HEK293 (cell line): ENCODE data around the gene PPRC1.

Experiments
- CTCF ChIA-PET: fragments of 350-600 bp; formaldehyde crosslinking; extraction: SDS; loops from one replicate; lab custom pipeline; 2021; ENCODE audit warnings: antibody characterized with exemption; lab: Yijun Ruan, JAX
- POLR2A ChIA-PET: fragments of 300-600 bp; formaldehyde crosslinking; extraction: SDS; loops from one replicate; lab custom pipeline; 2020; ENCODE audit warnings: antibody characterized with exemption, inconsistent platforms; lab: Yijun Ruan, JAX
- H3K27ac ChIP-seq: fragments of 200-500 bp; sonication (Bioruptor generic); 2 replicates; pipeline ENCODE4 v1.5.1; 2014; ENCODE audit warnings: low read depth, low read length, control low read depth, inconsistent platforms; ENCODE audit errors: extremely low read depth
- H3K36me3 ChIP-seq, 2 experiments: fragments of 200-500 bp in 1 of 2; sonication (Bioruptor generic) in 1 of 2; 1 replicate in 1 of 2; 2 replicates in 1 of 2; pipeline ENCODE4 v1.5.1; 2014 to 2017; ENCODE audit warnings: inconsistent platforms in 2 of 2, low read length in 2 of 2; ENCODE audit not compliant: control insufficient read depth in 2 of 2, insufficient read depth in 1 of 2
- H3K4me1 ChIP-seq: fragments of 200-500 bp; sonication (Bioruptor generic); 2 replicates; pipeline ENCODE4 v1.5.1; 2014; ENCODE audit warnings: mild to moderate bottlenecking, low read length, inconsistent platforms; ENCODE audit not compliant: control insufficient read depth, insufficient read depth
- H3K4me3 ChIP-seq: 2 replicates; pipeline ENCODE4 v1.5.1; 2011; ENCODE audit warnings: low read depth, mild to moderate bottlenecking, control low read depth, low read length, moderate library complexity
- H3K9me3 ChIP-seq: fragments of 200-500 bp; sonication (Bioruptor generic); 2 replicates; pipeline ENCODE4 v1.5.1; 2014; ENCODE audit warnings: low read depth, low read length, inconsistent platforms; ENCODE audit not compliant: control insufficient read depth, insufficient read depth
- IKZF3 ChIP-seq: fragments of 450-650 bp; IDR thresholded peaks from 2 replicates; pipeline ENCODE4 v1.5.0; 2018; ENCODE audit warnings: missing biosample characterization, mild to moderate bottlenecking, missing genetic modification characterization, moderate library complexity
- INSM2 ChIP-seq: fragments of 450-650 bp; formaldehyde crosslinking; IDR thresholded peaks from 2 replicates; pipeline ENCODE4 v1.5.1; 2016; ENCODE audit warnings: missing biosample characterization, missing genetic modification characterization
- SCRT1 ChIP-seq: fragments of 450-650 bp; formaldehyde crosslinking; IDR thresholded peaks from 2 replicates; pipeline ENCODE4 v1.5.1; 2016; ENCODE audit warnings: missing biosample characterization, missing genetic modification characterization, borderline replicate concordance
- ZBTB26 ChIP-seq: fragments of 450-650 bp; formaldehyde crosslinking; optimal IDR thresholded peaks from 2 replicates; pipeline ENCODE3; 2016; ENCODE audit warnings: missing biosample characterization, mild to moderate bottlenecking, missing genetic modification characterization
- ZFP69B ChIP-seq: fragments of 450-650 bp; formaldehyde crosslinking; IDR thresholded peaks from 2 replicates; pipeline ENCODE4 v1.5.1; 2016; ENCODE audit warnings: missing biosample characterization, missing genetic modification characterization
- ZNF10 ChIP-seq: fragments of 450-650 bp; formaldehyde crosslinking; IDR thresholded peaks from 2 replicates; pipeline ENCODE4 v1.5.1; 2017; ENCODE audit warnings: missing biosample characterization, missing genetic modification characterization
- ZNF148 ChIP-seq: fragments of 450-650 bp; formaldehyde crosslinking; IDR thresholded peaks from 2 replicates; pipeline ENCODE4 v1.5.0; 2017; ENCODE audit warnings: missing biosample characterization, missing genetic modification characterization, borderline replicate concordance
- ZNF16 ChIP-seq: fragments of 450-650 bp; formaldehyde crosslinking; IDR thresholded peaks from 2 replicates; pipeline ENCODE4 v1.5.1; 2016; ENCODE audit warnings: low read depth, missing biosample characterization, missing genetic modification characterization
- ZNF211 ChIP-seq: fragments of 450-650 bp; formaldehyde crosslinking; IDR thresholded peaks from 2 replicates; pipeline ENCODE4 v1.5.1; 2016; ENCODE audit warnings: low read depth, missing biosample characterization, missing genetic modification characterization
- ZNF266 ChIP-seq: fragments of 450-650 bp; formaldehyde crosslinking; IDR thresholded peaks from 2 replicates; pipeline ENCODE4 v1.5.1; 2016; ENCODE audit warnings: missing biosample characterization, missing genetic modification characterization, low read depth
- ZNF324 ChIP-seq: fragments of 450-650 bp; formaldehyde crosslinking; IDR thresholded peaks from 2 replicates; pipeline ENCODE4 v1.5.1; 2016; ENCODE audit warnings: missing biosample characterization, missing genetic modification characterization
- ZNF513 ChIP-seq: fragments of 450-650 bp; IDR thresholded peaks from 2 replicates; pipeline ENCODE4 v1.5.1; 2018; ENCODE audit warnings: missing biosample characterization, missing genetic modification characterization
- ZNF704 ChIP-seq: fragments of 450-650 bp; formaldehyde crosslinking; IDR thresholded peaks from 2 replicates; pipeline ENCODE4 v1.5.1; 2016; ENCODE audit warnings: missing biosample characterization, missing genetic modification characterization
- ZNF777 ChIP-seq: fragments of 450-650 bp; formaldehyde crosslinking; IDR thresholded peaks from 2 replicates; pipeline ENCODE4 v1.5.1; 2017; ENCODE audit warnings: missing biosample characterization, missing genetic modification characterization, borderline replicate concordance
- ZSCAN16 ChIP-seq: fragments of 450-650 bp; formaldehyde crosslinking; IDR thresholded peaks from 2 replicates; pipeline ENCODE4 v1.5.1; 2016; ENCODE audit warnings: missing biosample characterization, missing genetic modification characterization
- ZXDB ChIP-seq: fragments of 450-650 bp; formaldehyde crosslinking; IDR thresholded peaks from 2 replicates; pipeline ENCODE4 v1.5.1; 2016; ENCODE audit warnings: missing biosample characterization, missing genetic modification characterization
- TF ChIP-seq, protein P1 (sequence below): fragments of 450-650 bp; formaldehyde crosslinking; IDR thresholded peaks from 2 replicates; pipeline ENCODE4 v1.5.1; 2017; ENCODE audit warnings: missing biosample characterization, missing genetic modification characterization
- TF ChIP-seq, protein P2 (sequence below): fragments of 450-650 bp; formaldehyde crosslinking; IDR thresholded peaks from 2 replicates; pipeline ENCODE4 v1.5.1; 2016; ENCODE audit warnings: missing biosample characterization, missing genetic modification characterization, borderline replicate concordance
- TF ChIP-seq, protein P3 (sequence below): fragments of 450-650 bp; formaldehyde crosslinking; IDR thresholded peaks from 2 replicates; pipeline ENCODE4 v1.5.1; 2016; ENCODE audit warnings: missing biosample characterization, missing genetic modification characterization
- TF ChIP-seq, protein P4 (sequence below): fragments of 450-650 bp; formaldehyde crosslinking; IDR thresholded peaks from 2 replicates; pipeline ENCODE4 v1.5.1; 2017; ENCODE audit warnings: missing biosample characterization, missing genetic modification characterization

The PPRC1 gene

DNA sequence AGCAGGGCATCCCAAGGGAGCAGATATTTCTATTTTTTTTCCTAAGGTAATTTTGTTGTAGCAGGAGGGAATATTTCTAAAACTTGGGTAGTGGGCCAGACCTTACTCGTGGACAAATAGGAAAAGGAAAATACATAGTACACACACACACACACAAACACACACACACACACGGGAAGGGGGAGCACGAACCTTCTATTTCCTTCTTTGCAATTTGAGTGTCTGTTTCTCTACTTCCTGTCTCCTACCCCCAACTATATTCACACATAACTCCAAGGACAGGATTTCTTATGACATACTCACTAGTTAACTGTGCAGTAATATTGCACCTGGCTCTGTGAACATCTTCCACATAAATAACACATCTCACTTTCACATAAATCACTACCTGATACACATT, 17.1 kb upstream of the PPRC1 start:
- H3K36me3 ChIP-seq, result peaks cover 8 to 11% of the 10 kb centered on the region in 2 experiments; a peak in 2 of 3 replicates
- no peak overlapping the region for H3K4me3 ChIP-seq
- no peaks in the 10 kb centered on the region for H3K9me3 ChIP-seq
- peaks cover 44% of the 10 kb centered on the region for H3K4me1 ChIP-seq
- ChIA-PET POLR2A (interaction anchor here (0.6 to 2.0 kb wide), 5 partner anchors 12 to 702 kb away, joined by 3 to 9 read pairs (median 8); no protein-coding TSS in a partner anchor), CTCF (interaction anchor here (0.6 to 2.9 kb wide), 3 partner anchors 17 to 61 kb away, joined by 3 to 9 read pairs (median 4); partner anchors contain the start of gene PPRC1)
- peak overlapping the region; percentile 73; the same call in 1 of the 2 replicates for H3K27ac ChIP-seq
- TF ChIP-seq, protein P1, sequence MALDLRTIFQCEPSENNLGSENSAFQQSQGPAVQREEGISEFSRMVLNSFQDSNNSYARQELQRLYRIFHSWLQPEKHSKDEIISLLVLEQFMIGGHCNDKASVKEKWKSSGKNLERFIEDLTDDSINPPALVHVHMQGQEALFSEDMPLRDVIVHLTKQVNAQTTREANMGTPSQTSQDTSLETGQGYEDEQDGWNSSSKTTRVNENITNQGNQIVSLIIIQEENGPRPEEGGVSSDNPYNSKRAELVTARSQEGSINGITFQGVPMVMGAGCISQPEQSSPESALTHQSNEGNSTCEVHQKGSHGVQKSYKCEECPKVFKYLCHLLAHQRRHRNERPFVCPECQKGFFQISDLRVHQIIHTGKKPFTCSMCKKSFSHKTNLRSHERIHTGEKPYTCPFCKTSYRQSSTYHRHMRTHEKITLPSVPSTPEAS (tag by site-specific recombination), result peak; percentile 80
- TF ChIP-seq, protein P2, sequence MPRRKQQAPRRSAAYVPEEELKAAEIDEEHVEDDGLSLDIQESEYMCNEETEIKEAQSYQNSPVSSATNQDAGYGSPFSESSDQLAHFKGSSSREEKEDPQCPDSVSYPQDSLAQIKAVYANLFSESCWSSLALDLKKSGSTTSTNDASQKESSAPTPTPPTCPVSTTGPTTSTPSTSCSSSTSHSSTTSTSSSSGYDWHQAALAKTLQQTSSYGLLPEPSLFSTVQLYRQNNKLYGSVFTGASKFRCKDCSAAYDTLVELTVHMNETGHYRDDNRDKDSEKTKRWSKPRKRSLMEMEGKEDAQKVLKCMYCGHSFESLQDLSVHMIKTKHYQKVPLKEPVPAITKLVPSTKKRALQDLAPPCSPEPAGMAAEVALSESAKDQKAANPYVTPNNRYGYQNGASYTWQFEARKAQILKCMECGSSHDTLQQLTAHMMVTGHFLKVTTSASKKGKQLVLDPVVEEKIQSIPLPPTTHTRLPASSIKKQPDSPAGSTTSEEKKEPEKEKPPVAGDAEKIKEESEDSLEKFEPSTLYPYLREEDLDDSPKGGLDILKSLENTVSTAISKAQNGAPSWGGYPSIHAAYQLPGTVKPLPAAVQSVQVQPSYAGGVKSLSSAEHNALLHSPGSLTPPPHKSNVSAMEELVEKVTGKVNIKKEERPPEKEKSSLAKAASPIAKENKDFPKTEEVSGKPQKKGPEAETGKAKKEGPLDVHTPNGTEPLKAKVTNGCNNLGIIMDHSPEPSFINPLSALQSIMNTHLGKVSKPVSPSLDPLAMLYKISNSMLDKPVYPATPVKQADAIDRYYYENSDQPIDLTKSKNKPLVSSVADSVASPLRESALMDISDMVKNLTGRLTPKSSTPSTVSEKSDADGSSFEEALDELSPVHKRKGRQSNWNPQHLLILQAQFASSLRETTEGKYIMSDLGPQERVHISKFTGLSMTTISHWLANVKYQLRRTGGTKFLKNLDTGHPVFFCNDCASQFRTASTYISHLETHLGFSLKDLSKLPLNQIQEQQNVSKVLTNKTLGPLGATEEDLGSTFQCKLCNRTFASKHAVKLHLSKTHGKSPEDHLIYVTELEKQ (tag by site-specific recombination), result no peak
- no peak for TF ChIP-seq ZNF148 (tag by site-specific recombination)
- TF ChIP-seq ZNF324 (tag by site-specific recombination), result no peak
- TF ChIP-seq ZNF211 (tag by site-specific recombination), result no peak
- no peak for TF ChIP-seq ZSCAN16
- peak; percentile 86 for TF ChIP-seq ZNF10
- no peak for TF ChIP-seq ZNF266
- TF ChIP-seq IKZF3, result no peak
- TF ChIP-seq, protein P3, sequence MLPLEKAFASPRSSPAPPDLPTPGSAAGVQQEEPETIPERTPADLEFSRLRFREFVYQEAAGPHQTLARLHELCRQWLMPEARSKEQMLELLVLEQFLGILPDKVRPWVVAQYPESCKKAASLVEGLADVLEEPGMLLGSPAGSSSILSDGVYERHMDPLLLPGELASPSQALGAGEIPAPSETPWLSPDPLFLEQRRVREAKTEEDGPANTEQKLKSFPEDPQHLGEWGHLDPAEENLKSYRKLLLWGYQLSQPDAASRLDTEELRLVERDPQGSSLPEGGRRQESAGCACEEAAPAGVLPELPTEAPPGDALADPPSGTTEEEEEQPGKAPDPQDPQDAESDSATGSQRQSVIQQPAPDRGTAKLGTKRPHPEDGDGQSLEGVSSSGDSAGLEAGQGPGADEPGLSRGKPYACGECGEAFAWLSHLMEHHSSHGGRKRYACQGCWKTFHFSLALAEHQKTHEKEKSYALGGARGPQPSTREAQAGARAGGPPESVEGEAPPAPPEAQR (tag by site-specific recombination), result no peak
- TF ChIP-seq ZNF16 (tag by site-specific recombination), result no peak
- TF ChIP-seq ZXDB (tag by site-specific recombination), result no peak
- TF ChIP-seq ZNF513 (tag by site-specific recombination), result no peak
- TF ChIP-seq INSM2 (tag by site-specific recombination), result no peak
- TF ChIP-seq, protein P4, sequence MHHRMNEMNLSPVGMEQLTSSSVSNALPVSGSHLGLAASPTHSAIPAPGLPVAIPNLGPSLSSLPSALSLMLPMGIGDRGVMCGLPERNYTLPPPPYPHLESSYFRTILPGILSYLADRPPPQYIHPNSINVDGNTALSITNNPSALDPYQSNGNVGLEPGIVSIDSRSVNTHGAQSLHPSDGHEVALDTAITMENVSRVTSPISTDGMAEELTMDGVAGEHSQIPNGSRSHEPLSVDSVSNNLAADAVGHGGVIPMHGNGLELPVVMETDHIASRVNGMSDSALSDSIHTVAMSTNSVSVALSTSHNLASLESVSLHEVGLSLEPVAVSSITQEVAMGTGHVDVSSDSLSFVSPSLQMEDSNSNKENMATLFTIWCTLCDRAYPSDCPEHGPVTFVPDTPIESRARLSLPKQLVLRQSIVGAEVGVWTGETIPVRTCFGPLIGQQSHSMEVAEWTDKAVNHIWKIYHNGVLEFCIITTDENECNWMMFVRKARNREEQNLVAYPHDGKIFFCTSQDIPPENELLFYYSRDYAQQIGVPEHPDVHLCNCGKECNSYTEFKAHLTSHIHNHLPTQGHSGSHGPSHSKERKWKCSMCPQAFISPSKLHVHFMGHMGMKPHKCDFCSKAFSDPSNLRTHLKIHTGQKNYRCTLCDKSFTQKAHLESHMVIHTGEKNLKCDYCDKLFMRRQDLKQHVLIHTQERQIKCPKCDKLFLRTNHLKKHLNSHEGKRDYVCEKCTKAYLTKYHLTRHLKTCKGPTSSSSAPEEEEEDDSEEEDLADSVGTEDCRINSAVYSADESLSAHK (tag by site-specific recombination), result 0 out of 2 replicates have a peak, but pooled peaks have one; percentile 21
- TF ChIP-seq SCRT1 (tag by site-specific recombination), result no peak
- TF ChIP-seq ZFP69B (tag by site-specific recombination), result no peak
- TF ChIP-seq ZNF704, result no peak
- TF ChIP-seq ZNF777, result no peak
- no peak for TF ChIP-seq ZBTB26
